Hepatocyte (in vitro differentiated cells): ENCODE results near the gene VAV2.

Experiments
- CTCF ChIP-seq: fragments of 200-600 bp; sonication (generic); IDR thresholded peaks from 2 replicates; pipeline ENCODE4 v1.5.1; 2016; ENCODE audit warnings: antibody characterized with exemption, mild to moderate bottlenecking; ENCODE audit not compliant: poor library complexity
- EZH2 ChIP-seq: fragments of 200-600 bp; sonication (generic); IDR thresholded peaks from 2 replicates; pipeline ENCODE4 v1.6.1; 2016; ENCODE audit warnings: antibody characterized with exemption, mild to moderate bottlenecking, borderline replicate concordance

GRCh38 chr9:133849110-133849670 is 142.9 kb downstream of the VAV2 start:
- TF ChIP-seq CTCF = no peak
- TF ChIP-seq EZH2 = no peak
